ENCODE data around the gene TFDP2. TPM values are rescaled to one million over a fixed set of nuclear protein-coding genes. Genes with fewer than 3 reads are reported as not detected.

The TFDP2 gene
- total RNA-seq, 1 experiment from 2014 or later: 48.2 TPM

DNA sequence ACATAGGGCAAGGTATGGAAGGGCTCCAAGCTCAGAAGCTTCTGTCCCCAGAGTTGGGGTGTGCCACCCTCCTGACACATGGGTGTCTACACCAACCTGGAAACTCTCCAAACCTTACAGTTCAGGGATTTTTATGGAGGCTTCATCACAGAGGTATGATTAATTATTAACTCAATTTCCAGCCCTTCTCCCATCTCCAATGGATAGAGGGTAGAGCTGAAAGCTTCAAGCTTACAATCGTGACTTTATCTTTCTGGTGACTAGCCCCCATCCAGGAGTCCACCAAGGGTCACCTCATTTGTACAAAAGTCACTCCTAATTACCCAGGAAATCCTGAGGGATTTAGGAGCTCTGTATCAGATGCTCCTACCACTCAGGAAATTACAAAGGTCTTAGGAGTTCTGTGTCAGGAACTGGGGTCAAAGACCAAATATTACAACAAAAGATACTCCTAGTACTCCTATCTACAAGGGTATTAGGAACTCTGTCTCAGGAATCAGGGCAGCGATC, 62.7 kb downstream of the TFDP2 start:
- CTCF ChIA-PET: no interaction called here
- DNase-seq (ENCODE audit: low spot score): no peak
- H3K27me3 Mint-ChIP-seq (ENCODE audit: low read depth): no peaks in the 10 kb centered on the region
- H3K4me3 Mint-ChIP-seq: no peak overlapping the region
- no peak for ATAC-seq
- TF ChIP-seq MYBL2 (CRISPR knock-in tag; IDR thresholded peaks at IDR 0.05): no peak
- TF ChIP-seq, protein P1, sequence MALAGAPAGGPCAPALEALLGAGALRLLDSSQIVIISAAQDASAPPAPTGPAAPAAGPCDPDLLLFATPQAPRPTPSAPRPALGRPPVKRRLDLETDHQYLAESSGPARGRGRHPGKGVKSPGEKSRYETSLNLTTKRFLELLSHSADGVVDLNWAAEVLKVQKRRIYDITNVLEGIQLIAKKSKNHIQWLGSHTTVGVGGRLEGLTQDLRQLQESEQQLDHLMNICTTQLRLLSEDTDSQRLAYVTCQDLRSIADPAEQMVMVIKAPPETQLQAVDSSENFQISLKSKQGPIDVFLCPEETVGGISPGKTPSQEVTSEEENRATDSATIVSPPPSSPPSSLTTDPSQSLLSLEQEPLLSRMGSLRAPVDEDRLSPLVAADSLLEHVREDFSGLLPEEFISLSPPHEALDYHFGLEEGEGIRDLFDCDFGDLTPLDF (CRISPR knock-in tag; IDR thresholded peaks at IDR 0.05): no peak
- TF ChIP-seq, protein P2, sequence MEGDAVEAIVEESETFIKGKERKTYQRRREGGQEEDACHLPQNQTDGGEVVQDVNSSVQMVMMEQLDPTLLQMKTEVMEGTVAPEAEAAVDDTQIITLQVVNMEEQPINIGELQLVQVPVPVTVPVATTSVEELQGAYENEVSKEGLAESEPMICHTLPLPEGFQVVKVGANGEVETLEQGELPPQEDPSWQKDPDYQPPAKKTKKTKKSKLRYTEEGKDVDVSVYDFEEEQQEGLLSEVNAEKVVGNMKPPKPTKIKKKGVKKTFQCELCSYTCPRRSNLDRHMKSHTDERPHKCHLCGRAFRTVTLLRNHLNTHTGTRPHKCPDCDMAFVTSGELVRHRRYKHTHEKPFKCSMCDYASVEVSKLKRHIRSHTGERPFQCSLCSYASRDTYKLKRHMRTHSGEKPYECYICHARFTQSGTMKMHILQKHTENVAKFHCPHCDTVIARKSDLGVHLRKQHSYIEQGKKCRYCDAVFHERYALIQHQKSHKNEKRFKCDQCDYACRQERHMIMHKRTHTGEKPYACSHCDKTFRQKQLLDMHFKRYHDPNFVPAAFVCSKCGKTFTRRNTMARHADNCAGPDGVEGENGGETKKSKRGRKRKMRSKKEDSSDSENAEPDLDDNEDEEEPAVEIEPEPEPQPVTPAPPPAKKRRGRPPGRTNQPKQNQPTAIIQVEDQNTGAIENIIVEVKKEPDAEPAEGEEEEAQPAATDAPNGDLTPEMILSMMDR (IDR thresholded peaks at IDR 0.05): no peak
- no peak for TF ChIP-seq ESRRA (CRISPR knock-in tag; IDR thresholded peaks at IDR 0.05; ENCODE audit: borderline replicate concordance)
- TF ChIP-seq, protein P3, sequence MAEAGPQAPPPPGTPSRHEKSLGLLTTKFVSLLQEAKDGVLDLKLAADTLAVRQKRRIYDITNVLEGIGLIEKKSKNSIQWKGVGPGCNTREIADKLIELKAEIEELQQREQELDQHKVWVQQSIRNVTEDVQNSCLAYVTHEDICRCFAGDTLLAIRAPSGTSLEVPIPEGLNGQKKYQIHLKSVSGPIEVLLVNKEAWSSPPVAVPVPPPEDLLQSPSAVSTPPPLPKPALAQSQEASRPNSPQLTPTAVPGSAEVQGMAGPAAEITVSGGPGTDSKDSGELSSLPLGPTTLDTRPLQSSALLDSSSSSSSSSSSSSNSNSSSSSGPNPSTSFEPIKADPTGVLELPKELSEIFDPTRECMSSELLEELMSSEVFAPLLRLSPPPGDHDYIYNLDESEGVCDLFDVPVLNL (CRISPR knock-in tag; IDR thresholded peaks at IDR 0.05; ENCODE audit: borderline replicate concordance, low read depth): no peak
- TF ChIP-seq, protein P4, sequence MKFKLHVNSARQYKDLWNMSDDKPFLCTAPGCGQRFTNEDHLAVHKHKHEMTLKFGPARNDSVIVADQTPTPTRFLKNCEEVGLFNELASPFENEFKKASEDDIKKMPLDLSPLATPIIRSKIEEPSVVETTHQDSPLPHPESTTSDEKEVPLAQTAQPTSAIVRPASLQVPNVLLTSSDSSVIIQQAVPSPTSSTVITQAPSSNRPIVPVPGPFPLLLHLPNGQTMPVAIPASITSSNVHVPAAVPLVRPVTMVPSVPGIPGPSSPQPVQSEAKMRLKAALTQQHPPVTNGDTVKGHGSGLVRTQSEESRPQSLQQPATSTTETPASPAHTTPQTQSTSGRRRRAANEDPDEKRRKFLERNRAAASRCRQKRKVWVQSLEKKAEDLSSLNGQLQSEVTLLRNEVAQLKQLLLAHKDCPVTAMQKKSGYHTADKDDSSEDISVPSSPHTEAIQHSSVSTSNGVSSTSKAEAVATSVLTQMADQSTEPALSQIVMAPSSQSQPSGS (CRISPR knock-in tag; IDR thresholded peaks at IDR 0.05; ENCODE audit: borderline replicate concordance, low read depth): no peak
- TF ChIP-seq TP53 (CRISPR knock-in tag; IDR thresholded peaks at IDR 0.05): no peak
- no peak for TF ChIP-seq FOXK1 (CRISPR knock-in tag; IDR thresholded peaks at IDR 0.05)
- TF ChIP-seq, protein P5, sequence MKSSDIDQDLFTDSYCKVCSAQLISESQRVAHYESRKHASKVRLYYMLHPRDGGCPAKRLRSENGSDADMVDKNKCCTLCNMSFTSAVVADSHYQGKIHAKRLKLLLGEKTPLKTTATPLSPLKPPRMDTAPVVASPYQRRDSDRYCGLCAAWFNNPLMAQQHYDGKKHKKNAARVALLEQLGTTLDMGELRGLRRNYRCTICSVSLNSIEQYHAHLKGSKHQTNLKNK (CRISPR knock-in tag; IDR thresholded peaks at IDR 0.05): no peak
- TF ChIP-seq, protein P6, sequence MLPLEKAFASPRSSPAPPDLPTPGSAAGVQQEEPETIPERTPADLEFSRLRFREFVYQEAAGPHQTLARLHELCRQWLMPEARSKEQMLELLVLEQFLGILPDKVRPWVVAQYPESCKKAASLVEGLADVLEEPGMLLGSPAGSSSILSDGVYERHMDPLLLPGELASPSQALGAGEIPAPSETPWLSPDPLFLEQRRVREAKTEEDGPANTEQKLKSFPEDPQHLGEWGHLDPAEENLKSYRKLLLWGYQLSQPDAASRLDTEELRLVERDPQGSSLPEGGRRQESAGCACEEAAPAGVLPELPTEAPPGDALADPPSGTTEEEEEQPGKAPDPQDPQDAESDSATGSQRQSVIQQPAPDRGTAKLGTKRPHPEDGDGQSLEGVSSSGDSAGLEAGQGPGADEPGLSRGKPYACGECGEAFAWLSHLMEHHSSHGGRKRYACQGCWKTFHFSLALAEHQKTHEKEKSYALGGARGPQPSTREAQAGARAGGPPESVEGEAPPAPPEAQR (CRISPR knock-in tag; IDR thresholded peaks at IDR 0.05): no peak
- no peak for TF ChIP-seq TEAD4 (CRISPR knock-in tag; IDR thresholded peaks at IDR 0.05)
- no peak for TF ChIP-seq FOXJ3 (CRISPR knock-in tag; IDR thresholded peaks at IDR 0.05; ENCODE audit: borderline replicate concordance)
- no peak for TF ChIP-seq OVOL2 (CRISPR knock-in tag; IDR thresholded peaks at IDR 0.05; ENCODE audit: borderline replicate concordance)
- TF ChIP-seq IRF2 (CRISPR knock-in tag; IDR thresholded peaks at IDR 0.05; ENCODE audit: borderline replicate concordance, low read depth): no peak
- TF ChIP-seq HMGA2 (CRISPR knock-in tag; IDR thresholded peaks at IDR 0.05): no peak
- TF ChIP-seq NR3C1 (CRISPR knock-in tag; conservative IDR thresholded peaks at IDR 0.05; ENCODE audit: low read depth): no peak
- TF ChIP-seq, protein P7, sequence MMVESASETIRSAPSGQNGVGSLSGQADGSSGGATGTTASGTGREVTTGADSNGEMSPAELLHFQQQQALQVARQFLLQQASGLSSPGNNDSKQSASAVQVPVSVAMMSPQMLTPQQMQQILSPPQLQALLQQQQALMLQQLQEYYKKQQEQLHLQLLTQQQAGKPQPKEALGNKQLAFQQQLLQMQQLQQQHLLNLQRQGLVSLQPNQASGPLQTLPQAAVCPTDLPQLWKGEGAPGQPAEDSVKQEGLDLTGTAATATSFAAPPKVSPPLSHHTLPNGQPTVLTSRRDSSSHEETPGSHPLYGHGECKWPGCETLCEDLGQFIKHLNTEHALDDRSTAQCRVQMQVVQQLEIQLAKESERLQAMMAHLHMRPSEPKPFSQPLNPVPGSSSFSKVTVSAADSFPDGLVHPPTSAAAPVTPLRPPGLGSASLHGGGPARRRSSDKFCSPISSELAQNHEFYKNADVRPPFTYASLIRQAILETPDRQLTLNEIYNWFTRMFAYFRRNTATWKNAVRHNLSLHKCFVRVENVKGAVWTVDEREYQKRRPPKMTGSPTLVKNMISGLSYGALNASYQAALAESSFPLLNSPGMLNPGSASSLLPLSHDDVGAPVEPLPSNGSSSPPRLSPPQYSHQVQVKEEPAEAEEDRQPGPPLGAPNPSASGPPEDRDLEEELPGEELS (CRISPR knock-in tag; IDR thresholded peaks at IDR 0.05): no peak
- no peak for TF ChIP-seq NR1H2 (CRISPR knock-in tag; IDR thresholded peaks at IDR 0.05)
- H3K27ac Mint-ChIP-seq: no peak overlapping the region
- H3K4me1 Mint-ChIP-seq: no peaks in the 10 kb centered on the region
- H3K9me3 Mint-ChIP-seq: peaks cover 7% of the 10 kb centered on the region
- POLR2A ChIA-PET: no interaction called here
- no peaks in the 10 kb centered on the region for H3K36me3 Mint-ChIP-seq

Measured in WTC11 (cell line).